ENCODE data around the gene ZPBP2. TPM values are rescaled to one million over a fixed set of nuclear protein-coding genes. Genes with fewer than 3 reads are reported as not detected.

ZPBP2 gene
- total RNA-seq: not detected in 2 replicates

GRCh38 chr17:39867880-39868553, at the start of gene ZPBP2:
Gene ZPBP2 (plus strand): TSS chr17:39868202. CDS start chr17:39868355, 153 bp downstream.
- DNase-seq (ENCODE audit: low read depth): no peak
- H3K4me3 ChIP-seq (ENCODE audit: low read depth, low read length): no peak within 1 kb of the TSS
- TF ChIP-seq CTCF (conservative IDR thresholded peaks at IDR 0.05; ENCODE audit: low read depth, low read length): no peak

- no peak for TF ChIP-seq CTCF (conservative IDR thresholded peaks at IDR 0.05; ENCODE audit: low read depth, low read length)
- no peak for DNase-seq (ENCODE audit: low read depth)
- no peak overlapping the region for H3K4me3 ChIP-seq (ENCODE audit: low read depth, low read length)
These were observed 49.5 kb upstream of the ZPBP2 start for GRCh38 chr17:39818358-39819000.

- DNase-seq (ENCODE audit: low read depth): no peak
- TF ChIP-seq CTCF (conservative IDR thresholded peaks at IDR 0.05; ENCODE audit: low read depth, low read length): no peak
These were observed 47.5 kb upstream of the ZPBP2 start for GRCh38 chr17:39820541-39820940.

GRCh38 chr17:39820987-39821386, 47.0 kb upstream of the ZPBP2 start:
- TF ChIP-seq CTCF (conservative IDR thresholded peaks at IDR 0.05; ENCODE audit: low read depth, low read length): no peak
- H3K4me3 ChIP-seq (ENCODE audit: low read depth, low read length): no peak overlapping the region

More at GRCh38 chr17:39820541-39820940, 47.5 kb upstream of the ZPBP2 start:
- H3K4me3 ChIP-seq (ENCODE audit: low read depth, low read length): no peak overlapping the region

GRCh38 chr17:39822051-39822451, 46.0 kb upstream of the ZPBP2 start:
- no peak for TF ChIP-seq CTCF (conservative IDR thresholded peaks at IDR 0.05; ENCODE audit: low read depth, low read length)
- no peak for DNase-seq (ENCODE audit: low read depth)
- H3K4me3 ChIP-seq (ENCODE audit: low read depth, low read length): no peak overlapping the region

More at GRCh38 chr17:39820987-39821386, 47.0 kb upstream of the ZPBP2 start:
- no peak for DNase-seq (ENCODE audit: low read depth)

- no peak overlapping the region for H3K4me3 ChIP-seq (ENCODE audit: low read depth, low read length)
- TF ChIP-seq CTCF (conservative IDR thresholded peaks at IDR 0.05; ENCODE audit: low read depth, low read length): no peak
- DNase-seq (ENCODE audit: low read depth): no peak
These were observed 44.5 kb upstream of the ZPBP2 start for GRCh38 chr17:39823407-39824054.
